Stimulated activated CD8-positive, alpha-beta memory T cell treated with anti-CD3 and anti-CD28 coated beads, Interleukin-4, amount 100 ng/mL, for 1 hour (primary cell): ENCODE data around the gene TP53AIP1.

ENCODE experiments used
- DNase-seq, 2 donors: peaks; one replicate each; pipeline ENCODE4 v3.0.0-alpha.2; 2020; ENCODE audit warnings: low read depth in 2 of 2, low spot score in 1 of 2

The TP53AIP1 gene

DNA sequence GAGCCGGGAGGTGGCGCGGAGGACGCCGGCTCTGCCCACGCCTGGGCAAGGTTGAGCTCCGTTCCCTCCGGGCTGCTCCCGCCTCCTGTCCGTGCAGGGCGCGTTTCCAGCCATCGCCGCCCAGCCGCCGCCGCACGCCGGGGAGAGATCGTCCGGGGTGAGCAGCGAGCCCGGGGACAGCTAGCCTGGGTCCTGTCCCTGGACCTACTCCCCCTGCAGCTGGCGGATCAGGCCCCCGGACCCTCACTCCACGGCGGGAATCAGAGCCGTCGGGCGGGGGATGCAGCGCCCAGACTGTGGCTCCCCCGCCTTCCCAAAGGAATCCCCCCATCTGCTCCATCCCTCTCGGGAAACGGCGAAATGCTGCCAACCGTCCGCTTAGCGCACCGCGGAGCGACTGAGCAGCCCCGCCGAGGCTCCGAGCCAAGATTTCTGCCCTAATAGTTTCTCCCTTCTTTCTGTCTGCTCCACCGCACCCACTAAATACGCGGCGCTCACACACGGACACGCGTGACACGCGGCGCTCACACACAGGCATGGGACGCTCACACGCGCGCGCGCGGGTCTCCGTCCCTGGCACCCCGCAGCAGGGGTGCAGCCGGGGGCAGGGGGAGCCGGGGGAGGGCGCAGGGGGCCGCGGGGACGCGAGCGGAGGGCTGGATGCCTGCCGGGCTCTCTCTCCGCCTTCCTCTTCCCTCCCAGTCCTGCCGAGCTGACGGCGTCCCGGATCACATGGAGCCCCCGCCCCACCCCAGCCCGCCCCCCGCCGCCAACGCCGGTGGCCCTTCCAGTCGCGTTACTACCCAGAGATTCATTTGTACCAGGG lies 51.9 kb downstream of the TP53AIP1 start, which contains the start of gene KCNJ5:
TSS of gene KCNJ5 (plus strand) at position 814 of the 826 bp plus-strand sequence. CDS start 19,918 bp downstream, outside the sequence.
- DNase-seq: no peak

DNA sequence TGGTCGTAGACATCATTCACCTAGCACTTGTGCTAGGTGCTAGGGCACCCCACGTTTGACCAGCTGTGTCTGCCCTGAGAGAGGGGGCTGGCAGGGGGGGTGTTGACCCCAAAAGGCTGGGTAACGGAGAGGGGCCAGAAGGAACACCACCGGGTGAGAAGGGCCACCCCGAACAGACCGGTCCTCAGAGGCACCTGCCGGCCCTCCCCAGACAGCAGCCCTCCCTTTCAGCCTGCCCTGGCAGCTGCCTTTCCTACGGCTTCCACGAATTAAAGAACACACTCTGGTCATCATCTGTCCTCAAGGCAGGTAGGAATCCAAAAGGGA lies 52.5 kb downstream of the TP53AIP1 start:
- DNase-seq: no peak

DNA sequence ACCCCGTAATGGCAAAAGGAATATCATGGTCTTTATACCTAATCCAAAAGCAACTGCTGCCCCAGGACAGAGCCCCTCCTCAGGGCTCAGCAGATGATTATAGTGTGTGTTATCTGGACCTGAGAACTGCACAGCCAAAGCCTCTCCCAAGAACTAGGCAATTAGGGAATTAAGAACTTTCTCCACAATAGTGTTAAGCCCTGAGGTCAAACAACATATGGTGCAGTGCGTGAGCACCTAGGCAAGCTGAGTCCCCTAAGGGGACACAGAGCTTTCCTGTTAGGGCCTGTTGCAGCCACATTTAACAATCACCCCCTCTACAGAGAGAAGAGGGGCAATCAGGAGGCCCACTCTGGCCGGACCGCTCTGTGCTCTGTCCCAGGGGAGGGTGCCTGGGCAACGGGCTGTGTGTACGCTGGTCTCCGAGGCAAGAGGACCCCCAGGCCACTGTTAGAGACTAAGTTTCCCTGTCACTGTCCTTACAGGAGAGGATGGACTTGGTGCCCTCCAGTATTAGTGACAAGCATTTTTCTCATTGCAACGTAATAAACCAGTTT lies 52.9 kb downstream of the TP53AIP1 start:
- no peak for DNase-seq

DNA sequence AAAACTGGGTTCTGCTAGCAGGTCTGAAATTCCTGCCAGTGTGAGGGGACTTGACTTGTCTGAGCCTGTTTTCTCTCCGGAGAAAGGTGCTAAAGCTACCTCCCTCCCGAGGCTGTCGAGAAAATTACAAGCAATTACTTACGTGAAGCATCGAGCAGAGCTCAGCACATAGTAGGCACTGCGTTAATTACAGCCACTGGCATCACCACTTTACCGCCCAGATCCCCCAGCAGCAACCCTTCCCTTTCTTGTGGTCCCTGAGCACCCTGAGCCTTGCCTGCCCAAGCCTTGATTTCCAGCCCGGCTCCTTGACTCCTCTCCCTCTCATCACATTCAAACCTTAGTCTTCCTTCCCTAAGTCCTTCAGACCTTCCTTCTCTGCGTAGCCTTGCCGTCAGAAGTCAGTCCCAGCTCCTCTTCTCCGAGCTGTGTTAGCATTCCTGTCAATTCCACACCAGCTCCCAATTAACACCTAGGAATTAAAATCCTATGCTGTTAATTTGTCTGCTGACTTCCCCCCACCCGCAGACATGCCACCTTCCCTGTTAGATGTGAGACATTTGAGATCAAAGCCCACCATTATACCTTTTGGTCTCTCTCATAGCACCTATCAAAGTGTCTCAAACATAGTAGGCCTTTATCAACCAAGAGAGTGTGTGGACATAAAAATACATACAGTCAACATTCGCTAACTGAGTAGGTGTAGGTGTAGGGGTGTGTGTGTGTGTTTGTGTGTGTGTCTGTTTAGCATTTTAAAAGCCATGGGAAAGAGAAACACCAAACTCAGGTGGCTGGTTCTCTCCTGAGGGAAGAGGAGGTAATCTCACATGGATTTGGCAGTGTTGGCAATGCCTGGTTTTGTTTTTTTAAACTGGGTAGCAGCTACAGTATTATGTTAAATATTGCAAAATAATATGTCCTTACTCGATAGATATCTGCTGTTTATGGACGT lies 54.4 kb downstream of the TP53AIP1 start:
- no peak for DNase-seq

DNA sequence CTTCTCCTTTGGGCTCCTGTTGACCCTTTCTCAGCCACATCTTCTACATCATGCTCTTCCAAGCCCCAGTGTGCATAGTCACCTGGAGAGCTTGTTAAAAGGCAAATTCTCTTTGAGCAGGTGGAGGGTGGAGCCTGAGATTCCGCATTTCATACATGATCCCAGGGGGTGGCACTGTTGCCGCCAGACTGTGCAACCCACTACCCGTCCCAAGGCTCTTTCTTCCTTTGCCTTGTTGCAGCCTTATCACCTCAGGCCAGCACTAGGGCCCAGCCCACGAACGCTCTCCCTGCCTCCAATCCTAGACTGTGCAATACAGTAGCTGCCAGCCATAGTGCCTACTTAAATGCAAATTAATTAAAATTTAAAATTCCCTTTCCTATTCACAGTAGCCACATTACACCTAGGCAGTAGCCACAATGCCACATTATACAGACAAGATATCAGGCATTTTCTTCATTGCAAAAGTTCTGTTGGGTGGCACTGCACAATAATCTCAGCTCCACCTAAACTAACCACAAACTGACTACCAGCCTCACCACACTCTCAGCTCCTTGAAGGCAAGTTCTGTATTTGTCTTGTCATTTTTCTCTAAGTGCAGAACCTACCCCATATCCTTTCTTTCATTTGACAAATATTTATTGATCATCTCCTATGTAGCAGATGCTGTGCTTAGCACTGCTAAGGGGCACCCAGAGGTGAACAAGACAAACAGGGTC lies 56.1 kb downstream of the TP53AIP1 start:
- DNase-seq: no peak
